K562 (cell line): ENCODE data around the gene KCNJ11. TPM values are rescaled to one million over a fixed set of nuclear protein-coding genes. Genes with fewer than 3 reads are reported as not detected.

Experiments
- LCOR ChIP-seq: sonication (generic); formaldehyde crosslinking; IDR thresholded peaks from 2 replicates; pipeline ENCODE4 v1.8.0; 2022; ENCODE audit warnings: mild to moderate bottlenecking, missing genetic modification reagents
- MYNN ChIP-seq, 2 experiments: sonication (generic); formaldehyde crosslinking in 1 of 2; IDR thresholded peaks; 2 replicates each; pipeline versions ENCODE4 v1.5.0 to v1.6.1; 2016 to 2020; ENCODE audit warnings: antibody characterized with exemption in 1 of 2, missing genetic modification reagents in 1 of 2
- U2AF1 ChIP-seq: fragments of 200-400 bp; formaldehyde crosslinking; optimal IDR thresholded peaks from 2 replicates; pipeline ENCODE3; 2017; ENCODE audit warnings: mild to moderate bottlenecking, low read depth, low read length, moderate library complexity
- ZBTB1 ChIP-seq: sonication (generic); formaldehyde crosslinking; IDR thresholded peaks from 2 replicates; pipeline ENCODE4 v1.8.1; 2023; ENCODE audit warnings: missing genetic modification reagents, low read depth, mild to moderate bottlenecking, borderline replicate concordance
- polyA plus RNA-seq, 8 experiments: library from polyadenylated mRNA; depleted of rRNA in 4 of 8; stranded (reverse) in 5 of 8; unstranded in 3 of 8; fragments of >200 nt; fragmentation: Nextera tagmentation in 2 of 8; fragmentation: Illumina TruSeq in 1 of 8; extraction: Ambion mirVana in 2 of 8; extraction: Trizol in 1 of 8; gene quantifications; 2 replicates each; pipeline versions ENCODE4 v1.2.1 to v1.2.3, GENCODE V29; 2011 to 2014; ENCODE audit warnings: inconsistent platforms in 1 of 8, missing spikeins in 1 of 8
- total RNA-seq, 7 experiments: library from RNA; depleted of rRNA in 6 of 7; stranded (reverse); fragments of >200 nt in 6 of 7; fragmentation: Illumina TruSeq in 2 of 7; extraction: Trizol in 2 of 7; gene quantifications; 2 replicates each; pipeline versions ENCODE4 v1.2.1 to v1.2.3, GENCODE V29; 2011 to 2021; ENCODE audit warnings: low replicate concordance in 1 of 7
- TF ChIP-seq, protein P1 (sequence below): fragments of 450-650 bp; IDR thresholded peaks from 2 replicates; pipeline ENCODE4 v1.6.1; 2016; ENCODE audit warnings: mild to moderate bottlenecking, moderate library complexity
- TF ChIP-seq, protein P2 (sequence below): sonication (generic); formaldehyde crosslinking; IDR thresholded peaks from 2 replicates; pipeline ENCODE4 v1.8.0; 2022; ENCODE audit warnings: mild to moderate bottlenecking, missing genetic modification reagents
- TF ChIP-seq, protein P3 (sequence below), 2 experiments: IDR thresholded peaks; 2 replicates each; pipeline ENCODE4 v1.6.1; 2011; ENCODE audit warnings: borderline replicate concordance in 1 of 2, control low read depth in 1 of 2, low read depth in 1 of 2, low read length in 1 of 2, mild to moderate bottlenecking in 1 of 2, mixed read lengths in 1 of 2, moderate library complexity in 1 of 2; ENCODE audit not compliant: insufficient read depth in 1 of 2, insufficient read length in 1 of 2, poor library complexity in 1 of 2, severe bottlenecking in 1 of 2; ENCODE audit errors: extremely low read depth in 1 of 2

The KCNJ11 gene
- total and polyA plus RNA-seq, 9 of the 15 experiments (the other 6 are each of a cell fraction or from before 2014, with no cell fraction given), result 0.54 to 3.7 (median 0.86) TPM; not detected in 2

DNA sequence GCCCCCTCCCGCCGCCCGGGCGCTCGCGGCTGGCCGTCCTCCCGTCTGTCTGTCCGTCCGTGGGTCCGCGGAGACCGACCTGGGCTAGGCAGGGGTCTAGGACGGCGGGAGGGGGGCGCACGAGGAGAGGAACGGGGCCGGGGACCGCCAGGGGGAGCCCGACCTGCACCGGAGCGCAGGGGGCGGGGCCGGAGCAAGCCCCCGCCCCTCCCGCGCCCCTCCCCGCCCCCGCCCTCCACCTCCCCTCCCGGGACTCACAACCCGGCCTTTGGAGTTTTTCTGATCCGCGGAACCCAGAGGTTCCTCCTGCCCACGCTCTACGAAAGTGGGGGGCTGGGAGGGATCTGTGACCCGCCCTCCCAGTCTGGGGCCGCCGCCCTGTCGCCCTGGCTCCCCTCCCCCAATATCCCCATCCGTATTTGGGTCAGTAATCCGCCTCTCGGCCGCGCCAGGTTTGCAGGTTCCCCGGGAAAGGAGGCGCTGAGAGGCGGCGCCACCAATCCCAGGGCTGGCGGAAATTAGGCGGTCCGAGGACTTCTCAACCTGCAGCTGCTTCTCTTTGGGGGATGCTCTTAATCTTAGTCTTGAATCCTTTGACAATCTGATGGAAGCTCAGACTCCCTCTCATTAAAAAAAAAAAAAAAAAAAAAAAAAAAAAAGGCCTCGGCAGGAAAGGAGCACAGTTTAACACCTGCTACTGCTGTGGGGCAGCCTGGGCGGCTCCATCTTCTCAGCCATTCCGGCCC lies 925 bp upstream of the KCNJ11 start (continued):
- TF ChIP-seq, protein P1, sequence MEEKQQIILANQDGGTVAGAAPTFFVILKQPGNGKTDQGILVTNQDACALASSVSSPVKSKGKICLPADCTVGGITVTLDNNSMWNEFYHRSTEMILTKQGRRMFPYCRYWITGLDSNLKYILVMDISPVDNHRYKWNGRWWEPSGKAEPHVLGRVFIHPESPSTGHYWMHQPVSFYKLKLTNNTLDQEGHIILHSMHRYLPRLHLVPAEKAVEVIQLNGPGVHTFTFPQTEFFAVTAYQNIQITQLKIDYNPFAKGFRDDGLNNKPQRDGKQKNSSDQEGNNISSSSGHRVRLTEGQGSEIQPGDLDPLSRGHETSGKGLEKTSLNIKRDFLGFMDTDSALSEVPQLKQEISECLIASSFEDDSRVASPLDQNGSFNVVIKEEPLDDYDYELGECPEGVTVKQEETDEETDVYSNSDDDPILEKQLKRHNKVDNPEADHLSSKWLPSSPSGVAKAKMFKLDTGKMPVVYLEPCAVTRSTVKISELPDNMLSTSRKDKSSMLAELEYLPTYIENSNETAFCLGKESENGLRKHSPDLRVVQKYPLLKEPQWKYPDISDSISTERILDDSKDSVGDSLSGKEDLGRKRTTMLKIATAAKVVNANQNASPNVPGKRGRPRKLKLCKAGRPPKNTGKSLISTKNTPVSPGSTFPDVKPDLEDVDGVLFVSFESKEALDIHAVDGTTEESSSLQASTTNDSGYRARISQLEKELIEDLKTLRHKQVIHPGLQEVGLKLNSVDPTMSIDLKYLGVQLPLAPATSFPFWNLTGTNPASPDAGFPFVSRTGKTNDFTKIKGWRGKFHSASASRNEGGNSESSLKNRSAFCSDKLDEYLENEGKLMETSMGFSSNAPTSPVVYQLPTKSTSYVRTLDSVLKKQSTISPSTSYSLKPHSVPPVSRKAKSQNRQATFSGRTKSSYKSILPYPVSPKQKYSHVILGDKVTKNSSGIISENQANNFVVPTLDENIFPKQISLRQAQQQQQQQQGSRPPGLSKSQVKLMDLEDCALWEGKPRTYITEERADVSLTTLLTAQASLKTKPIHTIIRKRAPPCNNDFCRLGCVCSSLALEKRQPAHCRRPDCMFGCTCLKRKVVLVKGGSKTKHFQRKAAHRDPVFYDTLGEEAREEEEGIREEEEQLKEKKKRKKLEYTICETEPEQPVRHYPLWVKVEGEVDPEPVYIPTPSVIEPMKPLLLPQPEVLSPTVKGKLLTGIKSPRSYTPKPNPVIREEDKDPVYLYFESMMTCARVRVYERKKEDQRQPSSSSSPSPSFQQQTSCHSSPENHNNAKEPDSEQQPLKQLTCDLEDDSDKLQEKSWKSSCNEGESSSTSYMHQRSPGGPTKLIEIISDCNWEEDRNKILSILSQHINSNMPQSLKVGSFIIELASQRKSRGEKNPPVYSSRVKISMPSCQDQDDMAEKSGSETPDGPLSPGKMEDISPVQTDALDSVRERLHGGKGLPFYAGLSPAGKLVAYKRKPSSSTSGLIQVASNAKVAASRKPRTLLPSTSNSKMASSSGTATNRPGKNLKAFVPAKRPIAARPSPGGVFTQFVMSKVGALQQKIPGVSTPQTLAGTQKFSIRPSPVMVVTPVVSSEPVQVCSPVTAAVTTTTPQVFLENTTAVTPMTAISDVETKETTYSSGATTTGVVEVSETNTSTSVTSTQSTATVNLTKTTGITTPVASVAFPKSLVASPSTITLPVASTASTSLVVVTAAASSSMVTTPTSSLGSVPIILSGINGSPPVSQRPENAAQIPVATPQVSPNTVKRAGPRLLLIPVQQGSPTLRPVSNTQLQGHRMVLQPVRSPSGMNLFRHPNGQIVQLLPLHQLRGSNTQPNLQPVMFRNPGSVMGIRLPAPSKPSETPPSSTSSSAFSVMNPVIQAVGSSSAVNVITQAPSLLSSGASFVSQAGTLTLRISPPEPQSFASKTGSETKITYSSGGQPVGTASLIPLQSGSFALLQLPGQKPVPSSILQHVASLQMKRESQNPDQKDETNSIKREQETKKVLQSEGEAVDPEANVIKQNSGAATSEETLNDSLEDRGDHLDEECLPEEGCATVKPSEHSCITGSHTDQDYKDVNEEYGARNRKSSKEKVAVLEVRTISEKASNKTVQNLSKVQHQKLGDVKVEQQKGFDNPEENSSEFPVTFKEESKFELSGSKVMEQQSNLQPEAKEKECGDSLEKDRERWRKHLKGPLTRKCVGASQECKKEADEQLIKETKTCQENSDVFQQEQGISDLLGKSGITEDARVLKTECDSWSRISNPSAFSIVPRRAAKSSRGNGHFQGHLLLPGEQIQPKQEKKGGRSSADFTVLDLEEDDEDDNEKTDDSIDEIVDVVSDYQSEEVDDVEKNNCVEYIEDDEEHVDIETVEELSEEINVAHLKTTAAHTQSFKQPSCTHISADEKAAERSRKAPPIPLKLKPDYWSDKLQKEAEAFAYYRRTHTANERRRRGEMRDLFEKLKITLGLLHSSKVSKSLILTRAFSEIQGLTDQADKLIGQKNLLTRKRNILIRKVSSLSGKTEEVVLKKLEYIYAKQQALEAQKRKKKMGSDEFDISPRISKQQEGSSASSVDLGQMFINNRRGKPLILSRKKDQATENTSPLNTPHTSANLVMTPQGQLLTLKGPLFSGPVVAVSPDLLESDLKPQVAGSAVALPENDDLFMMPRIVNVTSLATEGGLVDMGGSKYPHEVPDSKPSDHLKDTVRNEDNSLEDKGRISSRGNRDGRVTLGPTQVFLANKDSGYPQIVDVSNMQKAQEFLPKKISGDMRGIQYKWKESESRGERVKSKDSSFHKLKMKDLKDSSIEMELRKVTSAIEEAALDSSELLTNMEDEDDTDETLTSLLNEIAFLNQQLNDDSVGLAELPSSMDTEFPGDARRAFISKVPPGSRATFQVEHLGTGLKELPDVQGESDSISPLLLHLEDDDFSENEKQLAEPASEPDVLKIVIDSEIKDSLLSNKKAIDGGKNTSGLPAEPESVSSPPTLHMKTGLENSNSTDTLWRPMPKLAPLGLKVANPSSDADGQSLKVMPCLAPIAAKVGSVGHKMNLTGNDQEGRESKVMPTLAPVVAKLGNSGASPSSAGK, result peak; percentile 48; the same call in 1 of the 2 replicates
- TF ChIP-seq, protein P2, sequence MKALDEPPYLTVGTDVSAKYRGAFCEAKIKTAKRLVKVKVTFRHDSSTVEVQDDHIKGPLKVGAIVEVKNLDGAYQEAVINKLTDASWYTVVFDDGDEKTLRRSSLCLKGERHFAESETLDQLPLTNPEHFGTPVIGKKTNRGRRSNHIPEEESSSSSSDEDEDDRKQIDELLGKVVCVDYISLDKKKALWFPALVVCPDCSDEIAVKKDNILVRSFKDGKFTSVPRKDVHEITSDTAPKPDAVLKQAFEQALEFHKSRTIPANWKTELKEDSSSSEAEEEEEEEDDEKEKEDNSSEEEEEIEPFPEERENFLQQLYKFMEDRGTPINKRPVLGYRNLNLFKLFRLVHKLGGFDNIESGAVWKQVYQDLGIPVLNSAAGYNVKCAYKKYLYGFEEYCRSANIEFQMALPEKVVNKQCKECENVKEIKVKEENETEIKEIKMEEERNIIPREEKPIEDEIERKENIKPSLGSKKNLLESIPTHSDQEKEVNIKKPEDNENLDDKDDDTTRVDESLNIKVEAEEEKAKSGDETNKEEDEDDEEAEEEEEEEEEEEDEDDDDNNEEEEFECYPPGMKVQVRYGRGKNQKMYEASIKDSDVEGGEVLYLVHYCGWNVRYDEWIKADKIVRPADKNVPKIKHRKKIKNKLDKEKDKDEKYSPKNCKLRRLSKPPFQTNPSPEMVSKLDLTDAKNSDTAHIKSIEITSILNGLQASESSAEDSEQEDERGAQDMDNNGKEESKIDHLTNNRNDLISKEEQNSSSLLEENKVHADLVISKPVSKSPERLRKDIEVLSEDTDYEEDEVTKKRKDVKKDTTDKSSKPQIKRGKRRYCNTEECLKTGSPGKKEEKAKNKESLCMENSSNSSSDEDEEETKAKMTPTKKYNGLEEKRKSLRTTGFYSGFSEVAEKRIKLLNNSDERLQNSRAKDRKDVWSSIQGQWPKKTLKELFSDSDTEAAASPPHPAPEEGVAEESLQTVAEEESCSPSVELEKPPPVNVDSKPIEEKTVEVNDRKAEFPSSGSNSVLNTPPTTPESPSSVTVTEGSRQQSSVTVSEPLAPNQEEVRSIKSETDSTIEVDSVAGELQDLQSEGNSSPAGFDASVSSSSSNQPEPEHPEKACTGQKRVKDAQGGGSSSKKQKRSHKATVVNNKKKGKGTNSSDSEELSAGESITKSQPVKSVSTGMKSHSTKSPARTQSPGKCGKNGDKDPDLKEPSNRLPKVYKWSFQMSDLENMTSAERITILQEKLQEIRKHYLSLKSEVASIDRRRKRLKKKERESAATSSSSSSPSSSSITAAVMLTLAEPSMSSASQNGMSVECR (CRISPR knock-in tag), result peak; percentile 27; the same call in 1 of the 2 replicates
- no peak for TF ChIP-seq U2AF1
- no peak for TF ChIP-seq ZBTB1 (CRISPR knock-in tag)
- TF ChIP-seq, protein P3, sequence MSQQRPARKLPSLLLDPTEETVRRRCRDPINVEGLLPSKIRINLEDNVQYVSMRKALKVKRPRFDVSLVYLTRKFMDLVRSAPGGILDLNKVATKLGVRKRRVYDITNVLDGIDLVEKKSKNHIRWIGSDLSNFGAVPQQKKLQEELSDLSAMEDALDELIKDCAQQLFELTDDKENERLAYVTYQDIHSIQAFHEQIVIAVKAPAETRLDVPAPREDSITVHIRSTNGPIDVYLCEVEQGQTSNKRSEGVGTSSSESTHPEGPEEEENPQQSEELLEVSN (IDR thresholded peaks at IDR 0.05; ENCODE audit: borderline replicate concordance in 1 of 2, extremely low read depth in 1 of 2, insufficient read depth in 1 of 2, insufficient read length in 1 of 2, low read depth in 1 of 2, low read length in 1 of 2, poor library complexity in 1 of 2, severe bottlenecking in 1 of 2), result peak in 1 of 2 experiments; percentile 75
- 0 out of 2 replicates have a peak, but pooled peaks have one; percentile 53 for TF ChIP-seq LCOR (CRISPR knock-in tag)
- TF ChIP-seq MYNN (IDR thresholded peaks at IDR 0.05), result no peak
- TF ChIP-seq MYNN (CRISPR knock-in tag; IDR thresholded peaks at IDR 0.05), result no peak
